ENCODE results near the gene TTC28. TPM values are rescaled to one million over a fixed set of nuclear protein-coding genes. Genes with fewer than 3 reads are reported as not detected.

The TTC28 gene
- total RNA-seq, 1 donor from 2014 or later = 7.9 TPM

DNA sequence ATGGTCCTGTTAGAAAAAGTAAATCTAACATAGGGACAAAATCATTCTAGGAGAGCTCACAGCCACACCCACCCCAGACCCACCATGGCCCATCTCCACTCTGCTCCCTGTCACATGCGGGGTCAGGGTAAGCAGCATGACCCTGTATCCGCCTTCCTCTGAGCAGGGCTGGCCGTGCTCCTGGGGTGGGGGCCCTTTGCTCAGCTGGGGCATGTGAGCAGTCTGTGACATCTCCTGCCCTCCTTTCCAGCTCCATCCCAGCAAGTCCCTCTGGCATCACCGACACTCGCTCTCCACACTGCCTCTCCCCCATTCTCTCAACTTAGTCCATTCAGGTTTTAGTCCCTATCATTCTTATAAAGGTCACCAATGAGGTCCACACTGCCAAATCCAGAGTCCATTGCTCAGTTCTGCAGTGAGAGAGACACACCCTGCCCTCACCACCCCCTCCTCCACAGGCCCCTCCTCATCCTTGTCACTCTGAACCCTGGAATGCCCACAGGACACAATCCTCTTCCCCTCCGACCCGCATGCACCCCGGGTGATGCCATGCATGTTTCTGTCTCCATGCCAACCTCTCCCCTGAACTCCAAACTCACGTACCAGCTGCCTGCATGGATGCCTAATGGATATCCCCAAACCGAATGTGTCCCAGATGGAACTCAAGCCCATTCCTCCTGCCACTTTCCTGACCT is 695.5 kb downstream of the TTC28 start:
- ATAC-seq (ENCODE audit: low read depth) (no peak), DNase-seq (no peak)
- TF ChIP-seq, protein P1, sequence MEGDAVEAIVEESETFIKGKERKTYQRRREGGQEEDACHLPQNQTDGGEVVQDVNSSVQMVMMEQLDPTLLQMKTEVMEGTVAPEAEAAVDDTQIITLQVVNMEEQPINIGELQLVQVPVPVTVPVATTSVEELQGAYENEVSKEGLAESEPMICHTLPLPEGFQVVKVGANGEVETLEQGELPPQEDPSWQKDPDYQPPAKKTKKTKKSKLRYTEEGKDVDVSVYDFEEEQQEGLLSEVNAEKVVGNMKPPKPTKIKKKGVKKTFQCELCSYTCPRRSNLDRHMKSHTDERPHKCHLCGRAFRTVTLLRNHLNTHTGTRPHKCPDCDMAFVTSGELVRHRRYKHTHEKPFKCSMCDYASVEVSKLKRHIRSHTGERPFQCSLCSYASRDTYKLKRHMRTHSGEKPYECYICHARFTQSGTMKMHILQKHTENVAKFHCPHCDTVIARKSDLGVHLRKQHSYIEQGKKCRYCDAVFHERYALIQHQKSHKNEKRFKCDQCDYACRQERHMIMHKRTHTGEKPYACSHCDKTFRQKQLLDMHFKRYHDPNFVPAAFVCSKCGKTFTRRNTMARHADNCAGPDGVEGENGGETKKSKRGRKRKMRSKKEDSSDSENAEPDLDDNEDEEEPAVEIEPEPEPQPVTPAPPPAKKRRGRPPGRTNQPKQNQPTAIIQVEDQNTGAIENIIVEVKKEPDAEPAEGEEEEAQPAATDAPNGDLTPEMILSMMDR (IDR thresholded peaks at IDR 0.05) = no peak
- no peaks in the 10 kb centered on the region for H3K27me3 Mint-ChIP-seq
- no peaks in the 10 kb centered on the region for H3K9me3 Mint-ChIP-seq
- intact Hi-C loops (cut with micrococcal nuclease) = no loop called here
- no peaks in the 10 kb centered on the region for H3K4me1 Mint-ChIP-seq
- H3K27ac Mint-ChIP-seq = no peak overlapping the region
- H3K4me3 Mint-ChIP-seq = no peak overlapping the region
- CTCF ChIA-PET = no interaction called here
- POLR2A ChIA-PET = no interaction called here
- peaks cover 13% of the 10 kb centered on the region for H3K36me3 Mint-ChIP-seq (ENCODE audit: low read depth)

DNA sequence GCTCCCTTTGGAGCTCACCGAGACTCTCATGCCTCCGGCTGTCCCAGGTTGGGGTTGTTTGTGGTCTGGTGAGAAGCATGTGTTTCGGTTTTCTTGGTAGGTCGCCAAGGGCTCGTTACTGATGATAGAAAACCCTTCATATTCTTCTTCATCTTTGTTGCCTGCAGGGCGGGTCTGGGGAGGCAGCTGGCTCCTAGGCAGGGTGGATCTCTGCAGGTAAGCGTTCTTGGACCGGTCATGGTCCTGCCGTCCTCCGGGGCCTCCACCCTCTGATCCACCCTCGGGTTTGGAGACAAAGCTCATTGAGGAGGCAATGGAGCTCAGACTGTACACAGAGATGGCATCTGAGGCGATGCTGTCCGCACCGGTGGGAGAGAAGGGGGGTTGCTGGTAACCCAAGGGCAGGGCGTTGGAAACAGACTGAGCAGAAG is 696.3 kb downstream of the TTC28 start:
- no peaks in the 10 kb centered on the region for H3K9me3 Mint-ChIP-seq
- ChIA-PET POLR2A (no interaction called here), CTCF (no interaction called here)
- H3K4me3 Mint-ChIP-seq = no peak overlapping the region
- no peak overlapping the region for H3K27ac Mint-ChIP-seq
- no peak for DNase-seq
- TF ChIP-seq, protein P1 (IDR thresholded peaks at IDR 0.05) = no peak
- intact Hi-C loops (cut with micrococcal nuclease) = no loop called here
- H3K36me3 Mint-ChIP-seq (ENCODE audit: low read depth) = peaks cover 13% of the 10 kb centered on the region
- no peak for ATAC-seq (ENCODE audit: low read depth)
- H3K4me1 Mint-ChIP-seq = no peaks in the 10 kb centered on the region
- H3K27me3 Mint-ChIP-seq = no peaks in the 10 kb centered on the region

DNA sequence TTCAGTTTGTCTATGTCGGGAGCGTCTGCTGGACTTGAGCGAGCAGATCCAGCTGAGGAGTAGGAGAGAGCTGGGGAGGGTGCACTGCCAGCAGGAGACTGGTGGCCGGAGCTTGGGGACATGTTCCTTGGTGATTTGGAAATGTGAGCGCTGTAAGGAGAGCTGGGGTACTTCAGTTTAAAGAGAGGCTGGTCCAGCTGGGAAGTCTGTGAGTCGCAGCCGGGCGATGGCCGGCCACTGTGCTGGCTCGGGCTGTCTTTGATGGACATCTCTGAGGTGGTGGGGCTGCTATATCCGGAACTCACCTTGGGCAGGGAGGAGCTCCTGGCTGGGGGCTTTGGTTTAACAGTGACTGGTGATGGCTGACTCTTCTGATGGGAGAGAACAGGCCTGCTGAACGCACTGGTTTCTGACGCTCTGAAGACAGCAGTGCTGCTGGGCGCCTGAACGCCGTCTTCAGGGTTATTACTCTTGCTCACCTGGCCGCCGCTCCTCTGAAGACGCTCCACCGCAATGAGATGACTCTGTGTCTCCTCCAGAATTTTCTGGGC is 696.9 kb downstream of the TTC28 start:
- ATAC-seq (ENCODE audit: low read depth) (no peak), DNase-seq (no peak)
- ChIA-PET POLR2A (no interaction called here), CTCF (no interaction called here)
- Mint-ChIP-seq H3K4me1 (no peaks in the 10 kb centered on the region), H3K36me3 (ENCODE audit: low read depth) (peaks cover 14% of the 10 kb centered on the region), H3K27ac (no peak overlapping the region), H3K27me3 (no peaks in the 10 kb centered on the region), H3K4me3 (no peak overlapping the region), H3K9me3 (no peaks in the 10 kb centered on the region)
- intact Hi-C loops (cut with micrococcal nuclease) = no loop called here
- TF ChIP-seq, protein P1 (IDR thresholded peaks at IDR 0.05) = no peak

DNA sequence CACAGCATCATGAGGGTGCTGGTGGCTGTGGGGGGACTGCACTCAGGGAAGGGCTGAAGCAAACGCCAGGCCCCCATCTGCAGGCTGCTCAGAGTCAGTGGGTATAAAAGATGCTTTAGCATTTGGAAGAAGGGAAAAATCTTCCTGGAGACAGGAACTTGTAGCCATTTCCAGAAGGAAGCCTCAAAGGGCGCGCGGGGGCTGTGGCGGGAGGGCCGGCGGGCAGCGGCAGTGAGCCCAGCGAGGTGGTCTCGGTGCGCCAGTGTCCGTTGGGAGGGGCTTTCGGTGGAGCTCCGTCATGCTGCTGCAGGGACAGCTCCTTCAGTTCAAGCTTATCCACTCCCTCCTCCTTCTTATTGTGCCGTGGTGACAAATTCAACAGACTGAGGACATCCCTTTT is 697.5 kb downstream of the TTC28 start:
- Mint-ChIP-seq H3K27ac (no peak overlapping the region), H3K4me1 (no peaks in the 10 kb centered on the region), H3K36me3 (ENCODE audit: low read depth) (peaks cover 16% of the 10 kb centered on the region), H3K4me3 (no peak overlapping the region), H3K9me3 (no peaks in the 10 kb centered on the region), H3K27me3 (no peaks in the 10 kb centered on the region)
- TF ChIP-seq, protein P1 (IDR thresholded peaks at IDR 0.05) = no peak
- ChIA-PET CTCF (no interaction called here), POLR2A (no interaction called here)
- intact Hi-C loops (cut with micrococcal nuclease) = no loop called here
- DNase-seq = no peak
- ATAC-seq (ENCODE audit: low read depth) = no peak

DNA sequence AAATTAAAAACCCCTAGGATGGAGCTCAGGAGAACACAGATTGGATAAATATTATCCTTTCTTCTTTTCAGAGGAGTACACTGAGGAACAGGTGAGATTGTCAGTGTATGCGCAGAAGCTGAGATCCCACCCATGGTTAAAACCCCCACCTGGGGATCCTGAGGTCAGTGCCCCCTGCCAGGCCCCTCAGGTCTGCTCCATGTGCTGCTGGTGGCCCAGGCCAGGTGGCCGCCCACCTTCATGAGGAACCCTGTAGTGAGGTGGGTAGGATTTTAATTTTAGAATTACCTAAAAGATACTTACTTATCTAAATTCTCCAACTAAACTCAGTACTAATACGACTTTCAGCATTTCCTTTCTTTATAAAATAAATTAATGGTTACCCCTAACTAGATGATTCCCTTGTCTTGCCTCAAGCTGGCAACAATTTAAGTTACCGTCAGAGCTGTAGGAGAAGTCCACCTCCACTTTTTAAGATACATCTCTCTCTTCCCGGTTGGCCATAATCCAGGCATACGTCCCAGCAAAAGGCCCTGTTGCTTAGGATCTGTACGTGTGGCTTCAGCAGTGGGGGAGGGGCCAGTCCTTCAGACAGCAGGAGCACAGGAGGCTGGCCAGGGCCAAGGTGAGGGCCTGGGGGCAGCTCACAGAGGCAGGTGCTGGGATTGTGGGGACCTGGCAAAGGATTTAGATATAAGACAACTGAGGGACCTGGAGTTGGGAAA is 699.1 kb downstream of the TTC28 start:
- POLR2A ChIA-PET = no interaction called here
- TF ChIP-seq, protein P1 (IDR thresholded peaks at IDR 0.05) = no peak
- H3K27me3 Mint-ChIP-seq = no peaks in the 10 kb centered on the region
- CTCF ChIA-PET = no interaction called here
- no peak for ATAC-seq (ENCODE audit: low read depth)
- no peak overlapping the region for H3K27ac Mint-ChIP-seq
- no peaks in the 10 kb centered on the region for H3K4me1 Mint-ChIP-seq
- no peaks in the 10 kb centered on the region for H3K9me3 Mint-ChIP-seq
- H3K4me3 Mint-ChIP-seq = no peak overlapping the region
- intact Hi-C loops (cut with micrococcal nuclease) = no loop called here
- peaks cover 15% of the 10 kb centered on the region for H3K36me3 Mint-ChIP-seq (ENCODE audit: low read depth)
- no peak for DNase-seq
